CD4-positive, alpha-beta T cell (primary cell): Measurements from ENCODE around the gene AK5. TPM values are rescaled to one million over a fixed set of nuclear protein-coding genes. Genes with fewer than 3 reads are reported as not detected.

Experiments used
- ATAC-seq: fragments of 200-7000 bp; cut with Tn5 transposase; one replicate; pipeline ENCODE4 v1.10.0; 2022; ENCODE audit warnings: mild to moderate bottlenecking; ENCODE audit not compliant: poor library complexity
- CTCF ChIA-PET: fragments of 350-600 bp; sonication (Branson Sonifier 250); formaldehyde crosslinking; loops from one replicate; lab custom pipeline; 2021; ENCODE audit warnings: antibody characterized with exemption, inconsistent platforms; lab: Charles Lee
- POLR2A ChIA-PET: fragments of 350-600 bp; sonication (Branson Sonifier 250); formaldehyde crosslinking; loops from one replicate; lab custom pipeline; 2021; ENCODE audit warnings: antibody characterized with exemption, inconsistent platforms; lab: Charles Lee
- DNase-seq, 14 experiments: peaks; one replicate each; pipeline ENCODE4 v3.0.0-alpha.2; 2013 to 2020; ENCODE audit warnings: mixed read lengths in 2 of 14
- H3K27ac ChIP-seq, 2 donors: one replicate each; pipeline versions ENCODE4 v1.5.1 to v1.7.0; 2013; ENCODE audit warnings: low read length in 2 of 2, low read depth in 1 of 2, mild to moderate bottlenecking in 1 of 2
- H3K27me3 ChIP-seq, 2 experiments: 1 replicate in 1 of 2; 2 replicates in 1 of 2; pipeline versions ENCODE4 v1.6.1 to v1.7.0; 2013; ENCODE audit warnings: low read length in 2 of 2, control low read depth in 1 of 2, mild to moderate bottlenecking in 1 of 2, moderate library complexity in 1 of 2; ENCODE audit not compliant: insufficient read depth in 2 of 2, control insufficient read depth in 1 of 2
- H3K36me3 ChIP-seq: one replicate; pipeline ENCODE4 v1.6.1; 2013; ENCODE audit warnings: low read length, control low read depth; ENCODE audit not compliant: insufficient read depth
- H3K4me1 ChIP-seq: one replicate; pipeline ENCODE4 v1.6.1; 2013; ENCODE audit warnings: low read length, control low read depth; ENCODE audit not compliant: insufficient read depth
- H3K4me3 ChIP-seq: one replicate; pipeline ENCODE4 v1.5.1; 2013; ENCODE audit warnings: mild to moderate bottlenecking, low read length, moderate library complexity
- H3K9me3 ChIP-seq, 2 experiments: 1 replicate in 1 of 2; 2 replicates in 1 of 2; pipeline versions ENCODE4 v1.6.1 to v1.7.0; 2013; ENCODE audit warnings: low read length in 2 of 2, mild to moderate bottlenecking in 2 of 2, control low read depth in 1 of 2, moderate library complexity in 1 of 2; ENCODE audit not compliant: control insufficient read depth in 1 of 2, insufficient read depth in 1 of 2
- H3K27ac Mint-ChIP-seq: one replicate; pipeline ENCODE4 v1.8.0; 2020; ENCODE audit warnings: mixed read lengths
- H3K27me3 Mint-ChIP-seq: one replicate; pipeline ENCODE4 v1.8.0; 2021; ENCODE audit warnings: mixed read lengths
- H3K36me3 Mint-ChIP-seq: one replicate; pipeline ENCODE4 v1.8.0; 2021; ENCODE audit warnings: low read depth, mixed read lengths
- H3K4me1 Mint-ChIP-seq: one replicate; pipeline ENCODE4 v1.8.0; 2021; ENCODE audit warnings: low read depth, mixed read lengths
- H3K4me3 Mint-ChIP-seq: one replicate; pipeline ENCODE4 v1.8.0; 2020; ENCODE audit warnings: mild to moderate bottlenecking, mixed read lengths
- H3K9me3 Mint-ChIP-seq: one replicate; pipeline ENCODE4 v1.8.0; 2020; ENCODE audit warnings: mixed read lengths
- intact Hi-C, 2 experiments: fragments of 100-400 bp; cut with DNase I in 1 of 2; cut with micrococcal nuclease in 1 of 2; formaldehyde crosslinking; loops; one replicate each; pipeline versions ENCODE4 v1.15.1 to v1.9.0; 2023 to 2025; cut with DNase I, micrococcal nuclease
- total RNA-seq, 174 experiments: library from RNA in 2 of 174; stranded (reverse) in 2 of 174; gene quantifications; one replicate each; pipeline ENCODE4 v1.2.3 and lab custom pipeline; 2021 to 2026
- TF ChIP-seq, protein P1 (sequence below): fragments of 200-600 bp; IDR thresholded peaks from one replicate; pipeline ENCODE4 v1.8.0; 2022; ENCODE audit warnings: antibody characterized with exemption, mild to moderate bottlenecking

Gene AK5
- total RNA-seq, 2 experiments from 2014 or later, result 32.0 TPM

DNA sequence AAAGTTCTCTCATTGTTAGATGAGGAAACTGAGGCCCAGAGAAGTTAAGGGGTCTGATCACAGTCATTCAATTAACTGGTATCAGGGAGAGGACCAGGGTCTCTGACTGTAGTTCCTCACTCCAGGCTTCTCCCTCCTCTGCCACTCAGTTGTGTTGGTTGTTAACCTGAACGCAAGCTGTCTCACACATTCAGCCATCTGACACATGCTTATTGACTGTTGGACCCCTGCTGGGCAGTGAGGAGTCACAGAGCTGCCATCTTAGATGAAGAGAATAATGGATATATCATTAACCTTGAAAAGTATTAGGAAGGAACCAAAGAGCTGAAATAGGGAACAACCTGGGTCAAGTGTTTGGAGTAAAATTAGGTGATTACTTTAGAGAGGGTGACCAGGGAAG is 205.8 kb downstream of the AK5 start:
- Histone ChIP-seq H3K27ac (no peak overlapping the region), H3K9me3 (no peaks in the 10 kb centered on the region), H3K36me3 (no peaks in the 10 kb centered on the region), H3K4me3 (no peak overlapping the region), H3K4me1 (no peaks in the 10 kb centered on the region), H3K27me3 (no peaks in the 10 kb centered on the region)
- Mint-ChIP-seq H3K9me3 (no peaks in the 10 kb centered on the region), H3K4me1 (no peaks in the 10 kb centered on the region), H3K36me3 (peaks cover 68% of the 10 kb centered on the region), H3K27ac (no peak overlapping the region), H3K27me3 (no peaks in the 10 kb centered on the region), H3K4me3 (no peak overlapping the region)
- ChIA-PET POLR2A (no interaction called here), CTCF (no interaction called here)
- TF ChIP-seq, protein P1, sequence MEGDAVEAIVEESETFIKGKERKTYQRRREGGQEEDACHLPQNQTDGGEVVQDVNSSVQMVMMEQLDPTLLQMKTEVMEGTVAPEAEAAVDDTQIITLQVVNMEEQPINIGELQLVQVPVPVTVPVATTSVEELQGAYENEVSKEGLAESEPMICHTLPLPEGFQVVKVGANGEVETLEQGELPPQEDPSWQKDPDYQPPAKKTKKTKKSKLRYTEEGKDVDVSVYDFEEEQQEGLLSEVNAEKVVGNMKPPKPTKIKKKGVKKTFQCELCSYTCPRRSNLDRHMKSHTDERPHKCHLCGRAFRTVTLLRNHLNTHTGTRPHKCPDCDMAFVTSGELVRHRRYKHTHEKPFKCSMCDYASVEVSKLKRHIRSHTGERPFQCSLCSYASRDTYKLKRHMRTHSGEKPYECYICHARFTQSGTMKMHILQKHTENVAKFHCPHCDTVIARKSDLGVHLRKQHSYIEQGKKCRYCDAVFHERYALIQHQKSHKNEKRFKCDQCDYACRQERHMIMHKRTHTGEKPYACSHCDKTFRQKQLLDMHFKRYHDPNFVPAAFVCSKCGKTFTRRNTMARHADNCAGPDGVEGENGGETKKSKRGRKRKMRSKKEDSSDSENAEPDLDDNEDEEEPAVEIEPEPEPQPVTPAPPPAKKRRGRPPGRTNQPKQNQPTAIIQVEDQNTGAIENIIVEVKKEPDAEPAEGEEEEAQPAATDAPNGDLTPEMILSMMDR, result no peak
- intact Hi-C loops, result loop anchor here in 1 of 2 experiments (10.0 kb wide), 1 partner anchor 53 kb away; no protein-coding TSS in a partner anchor
- DNase-seq, result no peak
- no peak for ATAC-seq

DNA sequence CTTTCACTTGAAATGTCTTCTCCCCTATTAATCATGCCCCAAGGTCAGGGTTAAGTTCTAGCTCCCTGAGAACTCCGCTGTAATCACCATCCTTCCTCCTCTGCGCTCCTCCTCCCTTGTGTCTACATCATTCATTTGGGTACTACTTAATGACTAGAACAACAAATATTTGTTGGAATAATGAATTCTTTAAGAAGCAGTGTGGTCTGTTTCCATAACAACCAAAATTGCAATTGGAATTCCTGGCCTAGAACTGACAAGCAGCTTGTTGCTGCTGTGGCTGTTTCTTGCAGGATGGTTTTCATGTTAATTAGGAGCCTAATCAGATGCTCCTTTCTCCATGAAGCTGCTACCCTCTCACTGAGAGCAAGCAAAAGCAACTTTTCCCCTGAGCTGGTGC is 208.1 kb downstream of the AK5 start:
- POLR2A ChIA-PET, result interaction anchor here (0.6 kb wide), 1 partner anchor 71 kb away, joined by 3 read pairs; no protein-coding TSS in a partner anchor
- H3K4me1 Mint-ChIP-seq, result no peaks in the 10 kb centered on the region
- H3K27ac Mint-ChIP-seq, result no peak overlapping the region
- TF ChIP-seq, protein P1, result no peak
- intact Hi-C loops, result loop anchor here in 1 of 2 experiments (10.0 kb wide), 1 partner anchor 55 kb away; no protein-coding TSS in a partner anchor
- DNase-seq, result no peak
- no peak overlapping the region for H3K4me3 Mint-ChIP-seq
- no peaks in the 10 kb centered on the region for H3K4me1 ChIP-seq
- no peaks in the 10 kb centered on the region for H3K9me3 Mint-ChIP-seq
- no peak overlapping the region for H3K4me3 ChIP-seq
- H3K27me3 Mint-ChIP-seq, result no peaks in the 10 kb centered on the region
- no peaks in the 10 kb centered on the region for H3K36me3 ChIP-seq
- CTCF ChIA-PET, result no interaction called here
- no peaks in the 10 kb centered on the region for H3K9me3 ChIP-seq
- no peak overlapping the region for H3K27ac ChIP-seq
- peaks cover 69% of the 10 kb centered on the region for H3K36me3 Mint-ChIP-seq
- H3K27me3 ChIP-seq, result no peaks in the 10 kb centered on the region
- ATAC-seq, result no peak

DNA sequence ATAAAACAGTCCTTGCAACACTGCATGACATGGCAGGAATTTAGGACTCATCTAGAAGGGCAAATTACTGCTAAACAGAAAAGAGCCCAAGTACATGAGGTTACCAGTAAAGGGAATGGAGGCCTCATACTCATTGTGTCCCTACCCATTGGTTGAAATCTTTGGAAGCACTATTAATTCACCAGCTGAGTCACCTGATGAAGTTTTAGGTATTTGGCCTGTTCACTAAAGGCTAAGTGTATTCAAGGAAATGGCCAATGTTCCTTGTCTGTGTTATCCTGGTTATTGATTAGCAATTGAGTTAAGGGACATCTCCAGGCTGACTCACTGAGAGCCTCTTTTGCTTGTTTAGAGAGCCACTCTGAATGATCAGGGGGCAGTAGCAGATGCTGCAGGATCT is 212.2 kb downstream of the AK5 start:
- DNase-seq (no peak), ATAC-seq (no peak)
- Histone ChIP-seq H3K4me1 (no peaks in the 10 kb centered on the region), H3K27me3 (no peaks in the 10 kb centered on the region), H3K4me3 (no peak overlapping the region), H3K36me3 (no peaks in the 10 kb centered on the region), H3K27ac (no peak overlapping the region), H3K9me3 (no peaks in the 10 kb centered on the region)
- POLR2A ChIA-PET, result no interaction called here
- H3K36me3 Mint-ChIP-seq, result peaks cover 79% of the 10 kb centered on the region
- H3K9me3 Mint-ChIP-seq, result no peaks in the 10 kb centered on the region
- no peaks in the 10 kb centered on the region for H3K27me3 Mint-ChIP-seq
- TF ChIP-seq, protein P1, result no peak
- CTCF ChIA-PET, result no interaction called here
- H3K4me3 Mint-ChIP-seq, result no peak overlapping the region
- intact Hi-C loops, result no loop called here
- H3K4me1 Mint-ChIP-seq, result peaks cover 18% of the 10 kb centered on the region
- H3K27ac Mint-ChIP-seq, result no peak overlapping the region
